ENCODE results near the gene TLDC2. TPM values are rescaled to one million over a fixed set of nuclear protein-coding genes. Genes with fewer than 3 reads are reported as not detected.

TLDC2 gene
- total RNA-seq, 4 donors from 2014 or later = 1.0 TPM; not detected in 2

DNA sequence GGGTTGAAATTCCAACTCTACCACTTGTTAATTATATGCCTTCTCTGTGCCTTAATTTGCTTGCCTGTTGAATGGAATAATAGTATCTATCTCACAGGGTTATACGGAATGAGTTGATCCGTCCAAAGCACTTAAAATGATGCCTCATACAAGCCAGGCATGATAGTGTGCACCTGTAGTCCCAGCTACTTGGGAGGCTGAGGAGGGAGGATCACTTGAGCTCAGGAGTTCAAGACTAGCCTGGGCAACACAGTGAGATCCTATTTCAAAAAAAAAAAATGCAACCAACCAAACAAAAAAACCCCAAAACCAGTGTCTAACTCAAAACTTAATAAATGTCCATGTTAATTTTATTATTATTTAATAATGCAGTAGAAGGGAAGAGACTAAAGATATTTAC is 40.3 kb downstream of the TLDC2 start:
- DNase-seq = no peak
- Histone ChIP-seq H3K27me3 (no peaks in the 10 kb centered on the region), H3K4me1 (no peaks in the 10 kb centered on the region), H3K36me3 (no peaks in the 10 kb centered on the region), H3K27ac (no peak overlapping the region), H3K4me3 (no peak overlapping the region), H3K9me3 (no peaks in the 10 kb centered on the region)
- intact Hi-C loops (cut with DNase I; ENCODE audit: low total_unique reads) = no loop called here
- TF ChIP-seq, protein P1, sequence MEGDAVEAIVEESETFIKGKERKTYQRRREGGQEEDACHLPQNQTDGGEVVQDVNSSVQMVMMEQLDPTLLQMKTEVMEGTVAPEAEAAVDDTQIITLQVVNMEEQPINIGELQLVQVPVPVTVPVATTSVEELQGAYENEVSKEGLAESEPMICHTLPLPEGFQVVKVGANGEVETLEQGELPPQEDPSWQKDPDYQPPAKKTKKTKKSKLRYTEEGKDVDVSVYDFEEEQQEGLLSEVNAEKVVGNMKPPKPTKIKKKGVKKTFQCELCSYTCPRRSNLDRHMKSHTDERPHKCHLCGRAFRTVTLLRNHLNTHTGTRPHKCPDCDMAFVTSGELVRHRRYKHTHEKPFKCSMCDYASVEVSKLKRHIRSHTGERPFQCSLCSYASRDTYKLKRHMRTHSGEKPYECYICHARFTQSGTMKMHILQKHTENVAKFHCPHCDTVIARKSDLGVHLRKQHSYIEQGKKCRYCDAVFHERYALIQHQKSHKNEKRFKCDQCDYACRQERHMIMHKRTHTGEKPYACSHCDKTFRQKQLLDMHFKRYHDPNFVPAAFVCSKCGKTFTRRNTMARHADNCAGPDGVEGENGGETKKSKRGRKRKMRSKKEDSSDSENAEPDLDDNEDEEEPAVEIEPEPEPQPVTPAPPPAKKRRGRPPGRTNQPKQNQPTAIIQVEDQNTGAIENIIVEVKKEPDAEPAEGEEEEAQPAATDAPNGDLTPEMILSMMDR (IDR thresholded peaks at IDR 0.05) = no peak
- TF ChIP-seq POLR2A (IDR thresholded peaks at IDR 0.05) = no peak

DNA sequence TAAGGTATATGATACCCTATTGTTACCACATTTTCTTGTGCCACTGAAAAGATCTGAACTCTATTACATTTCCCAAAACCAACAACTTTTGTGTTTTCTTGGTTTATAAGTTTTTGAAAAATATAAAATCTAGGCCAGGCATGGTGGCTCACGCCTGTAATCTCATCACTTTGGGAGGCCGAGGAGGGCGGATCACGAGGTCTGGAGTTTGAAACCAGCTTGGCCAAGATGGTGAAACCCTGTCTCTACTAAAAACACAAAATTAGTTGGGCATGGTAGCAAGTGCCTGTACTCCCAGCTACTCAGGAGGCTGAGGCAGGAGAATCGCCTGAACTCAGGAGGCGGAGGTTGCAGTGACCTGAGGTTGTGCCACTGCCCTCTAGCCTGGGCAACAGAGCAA is 41.3 kb downstream of the TLDC2 start:
- no peak for TF ChIP-seq POLR2A (IDR thresholded peaks at IDR 0.05)
- TF ChIP-seq, protein P1 (IDR thresholded peaks at IDR 0.05) = no peak
- Histone ChIP-seq H3K27me3 (no peaks in the 10 kb centered on the region), H3K27ac (no peak overlapping the region), H3K4me1 (no peaks in the 10 kb centered on the region), H3K9me3 (no peaks in the 10 kb centered on the region), H3K4me3 (no peak overlapping the region), H3K36me3 (no peaks in the 10 kb centered on the region)
- no peak for DNase-seq
- intact Hi-C loops (cut with DNase I; ENCODE audit: low total_unique reads) = no loop called here

DNA sequence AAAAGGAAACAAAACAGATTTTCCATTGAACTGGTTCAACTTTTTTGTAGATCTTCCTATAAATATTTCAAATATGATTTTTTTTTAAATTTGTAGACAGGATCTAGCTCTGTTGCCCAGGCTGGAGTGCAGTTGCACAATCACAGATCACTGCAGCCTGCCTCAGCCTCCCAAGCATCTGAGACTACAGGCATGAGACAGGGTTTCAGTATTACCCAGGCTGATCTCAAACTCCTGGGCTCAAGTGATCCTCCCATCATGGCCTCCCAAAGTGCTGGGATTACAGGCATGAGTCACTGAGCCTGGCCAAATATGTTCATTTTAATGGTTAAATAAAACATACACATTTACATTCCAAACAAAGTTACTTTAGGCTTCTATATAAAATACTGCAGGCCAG is 42.0 kb downstream of the TLDC2 start:
- intact Hi-C loops (cut with DNase I; ENCODE audit: low total_unique reads) = no loop called here
- Histone ChIP-seq H3K9me3 (no peaks in the 10 kb centered on the region), H3K4me1 (no peaks in the 10 kb centered on the region), H3K4me3 (no peak overlapping the region), H3K27ac (no peak overlapping the region), H3K27me3 (no peaks in the 10 kb centered on the region), H3K36me3 (no peaks in the 10 kb centered on the region)
- no peak for TF ChIP-seq POLR2A (IDR thresholded peaks at IDR 0.05)
- TF ChIP-seq, protein P1 (IDR thresholded peaks at IDR 0.05) = no peak
- no peak for DNase-seq

DNA sequence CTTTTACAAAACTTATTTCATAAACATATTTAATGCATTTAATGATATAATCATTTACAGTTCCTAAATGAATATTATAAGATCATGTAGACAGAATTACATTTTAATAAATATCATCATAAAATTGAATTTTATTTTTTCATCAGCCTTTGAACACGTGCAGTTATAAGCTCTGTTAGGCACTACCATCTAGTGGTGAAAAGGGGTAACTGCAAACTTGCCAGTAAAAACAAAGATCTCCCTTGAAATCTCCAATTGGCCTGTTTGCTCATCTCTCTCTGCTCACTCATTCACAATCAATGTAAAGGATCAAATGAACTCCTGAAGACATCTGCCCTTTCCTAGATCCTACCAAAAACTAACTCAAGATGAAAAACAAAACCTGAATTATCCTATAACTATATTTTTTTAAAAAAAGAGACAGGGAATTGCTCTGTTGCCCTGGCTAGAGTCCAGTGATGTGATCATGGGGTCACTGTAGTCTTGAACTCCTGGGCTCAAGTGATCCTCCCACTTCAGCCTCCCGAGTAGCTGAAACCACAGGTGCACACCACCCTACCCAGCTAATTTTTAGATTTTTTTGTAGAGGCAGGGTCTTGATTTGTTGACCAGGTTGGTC is 43.9 kb downstream of the TLDC2 start:
- Histone ChIP-seq H3K27ac (no peak overlapping the region), H3K4me1 (no peaks in the 10 kb centered on the region), H3K27me3 (no peaks in the 10 kb centered on the region), H3K36me3 (no peaks in the 10 kb centered on the region), H3K4me3 (no peak overlapping the region), H3K9me3 (no peaks in the 10 kb centered on the region)
- intact Hi-C loops (cut with DNase I; ENCODE audit: low total_unique reads) = no loop called here
- TF ChIP-seq, protein P1 (IDR thresholded peaks at IDR 0.05) = peak; percentile 65 to 82 (median 77)
- no peak for TF ChIP-seq POLR2A (IDR thresholded peaks at IDR 0.05)
- no peak for DNase-seq

DNA sequence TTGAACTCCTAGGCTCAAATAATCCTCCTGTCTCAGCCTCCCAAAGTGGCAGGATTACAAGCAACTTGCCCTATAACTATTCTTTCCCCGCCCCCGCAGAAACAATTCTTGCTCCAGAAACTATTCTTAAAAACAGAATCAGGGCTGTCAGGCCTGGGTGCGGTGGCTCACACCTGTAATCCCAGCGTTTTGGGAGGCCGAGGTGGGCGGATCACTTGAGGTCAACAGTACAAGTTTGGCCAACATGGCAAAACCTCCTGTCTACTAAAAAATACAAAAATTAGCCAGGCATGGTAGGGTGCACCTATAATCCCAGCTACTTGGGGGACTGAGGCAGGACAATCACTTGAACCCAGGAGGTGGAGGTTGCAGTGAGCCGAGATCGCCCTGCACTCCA is 44.4 kb downstream of the TLDC2 start:
- Histone ChIP-seq H3K4me1 (no peaks in the 10 kb centered on the region), H3K27ac (no peak overlapping the region), H3K4me3 (no peak overlapping the region), H3K9me3 (no peaks in the 10 kb centered on the region), H3K27me3 (no peaks in the 10 kb centered on the region), H3K36me3 (no peaks in the 10 kb centered on the region)
- intact Hi-C loops (cut with DNase I; ENCODE audit: low total_unique reads) = no loop called here
- DNase-seq = no peak
- TF ChIP-seq POLR2A (IDR thresholded peaks at IDR 0.05) = no peak
- TF ChIP-seq, protein P1 (IDR thresholded peaks at IDR 0.05) = no peak

All from uterus (tissue), 4 donors.